Loucy (cell line): Measurements from ENCODE around the gene FECH.

Experiments used
- H2AFZ ChIP-seq: fragments of 200-600 bp; sonication (generic); 2 replicates; pipeline ENCODE4 v1.6.0; 2016; ENCODE audit warnings: antibody characterized with exemption, mild to moderate bottlenecking, low read length, moderate library complexity
- H3F3A ChIP-seq: fragments of 200-600 bp; 2 replicates; pipeline ENCODE4 v1.6.0; 2016; ENCODE audit warnings: antibody characterized with exemption, low read depth, mild to moderate bottlenecking
- H3K27me3 ChIP-seq: fragments of 200-600 bp; sonication (generic); 2 replicates; pipeline ENCODE4 v1.6.1; 2014; ENCODE audit warnings: low read length, mild to moderate bottlenecking; ENCODE audit not compliant: insufficient read depth, poor library complexity, severe bottlenecking
- H3K36me3 ChIP-seq: fragments of 200-600 bp; sonication (generic); 2 replicates; pipeline ENCODE4 v1.6.1; 2016; ENCODE audit warnings: low read length; ENCODE audit not compliant: insufficient read depth
- H3K4me1 ChIP-seq: fragments of 200-600 bp; sonication (generic); 2 replicates; pipeline ENCODE4 v1.5.1; 2014; ENCODE audit warnings: low read length, mild to moderate bottlenecking; ENCODE audit not compliant: insufficient read depth, poor library complexity, severe bottlenecking
- H3K4me2 ChIP-seq: fragments of 200-600 bp; sonication (generic); 2 replicates; pipeline ENCODE4 v1.6.0; 2014; ENCODE audit warnings: antibody characterized with exemption, low read length, low read depth, mild to moderate bottlenecking; ENCODE audit not compliant: poor library complexity, severe bottlenecking
- H3K4me3 ChIP-seq: fragments of 200-600 bp; sonication (generic); 2 replicates; pipeline ENCODE4 v1.5.1; 2014; ENCODE audit warnings: low read length, mild to moderate bottlenecking, mixed read lengths; ENCODE audit not compliant: poor library complexity, severe bottlenecking
- H3K79me2 ChIP-seq: fragments of 200-600 bp; sonication (generic); 2 replicates; pipeline ENCODE4 v1.6.1; 2014; ENCODE audit warnings: low read length; ENCODE audit not compliant: insufficient read depth
- H3K9ac ChIP-seq: fragments of 200-600 bp; sonication (generic); 2 replicates; pipeline ENCODE4 v1.6.0; 2014; ENCODE audit warnings: mild to moderate bottlenecking, low read depth, low read length, moderate library complexity; ENCODE audit not compliant: poor library complexity, severe bottlenecking
- H3K9me2 ChIP-seq: fragments of 200-600 bp; sonication (generic); replicated peaks from 2 replicates; pipeline ENCODE4 v1.6.1; 2016; ENCODE audit warnings: low read depth, low read length, mixed read lengths
- H3K9me3 ChIP-seq: fragments of 200-600 bp; sonication (generic); 2 replicates; pipeline ENCODE4 v1.6.1; 2014; ENCODE audit warnings: mild to moderate bottlenecking, antibody characterized with exemption, low read length, low read depth; ENCODE audit not compliant: insufficient read depth
- H4K20me1 ChIP-seq: fragments of 200-600 bp; sonication (generic); 2 replicates; pipeline ENCODE4 v1.6.0; 2014; ENCODE audit warnings: antibody characterized with exemption, low read length, mild to moderate bottlenecking; ENCODE audit not compliant: insufficient read depth, poor library complexity, severe bottlenecking
- EZH2phosphoT487 ChIP-seq: fragments of 200-600 bp; IDR thresholded peaks from 2 replicates; pipeline ENCODE4 v1.6.1; 2018; ENCODE audit warnings: antibody characterized with exemption, mild to moderate bottlenecking, moderate library complexity, borderline replicate concordance
- TF ChIP-seq, protein P1 (sequence below): fragments of 200-600 bp; sonication (generic); conservative IDR thresholded peaks from 2 replicates; pipeline ENCODE4 v1.5.1; 2014; ENCODE audit warnings: mild to moderate bottlenecking, antibody characterized with exemption, low read length

FECH gene

DNA sequence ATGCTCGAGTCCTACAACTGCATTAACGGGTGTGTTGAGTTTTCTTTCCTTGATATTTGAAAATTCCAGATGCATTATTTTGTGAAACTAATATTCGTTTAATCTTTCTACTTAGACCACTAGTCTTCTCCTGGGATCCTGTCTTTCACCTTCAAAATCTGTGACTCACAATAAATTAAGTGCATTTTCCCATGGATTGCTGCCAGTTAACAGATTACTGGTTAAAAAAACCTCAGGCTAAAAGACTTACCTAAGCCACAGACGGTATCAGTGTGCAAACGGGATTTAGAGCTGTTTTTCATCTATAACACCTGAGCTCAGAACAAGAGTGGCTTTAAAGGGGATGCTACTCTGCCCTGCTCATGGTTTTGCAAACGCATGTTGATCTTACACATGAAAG is 10.2 kb downstream of the FECH start:
- peaks cover 3% of the 10 kb centered on the region; the same call in 1 of the 2 replicates for H3K36me3 ChIP-seq
- H3F3A ChIP-seq, result no peaks in the 10 kb centered on the region
- no peak for TF ChIP-seq EZH2phosphoT487
- TF ChIP-seq, protein P1, sequence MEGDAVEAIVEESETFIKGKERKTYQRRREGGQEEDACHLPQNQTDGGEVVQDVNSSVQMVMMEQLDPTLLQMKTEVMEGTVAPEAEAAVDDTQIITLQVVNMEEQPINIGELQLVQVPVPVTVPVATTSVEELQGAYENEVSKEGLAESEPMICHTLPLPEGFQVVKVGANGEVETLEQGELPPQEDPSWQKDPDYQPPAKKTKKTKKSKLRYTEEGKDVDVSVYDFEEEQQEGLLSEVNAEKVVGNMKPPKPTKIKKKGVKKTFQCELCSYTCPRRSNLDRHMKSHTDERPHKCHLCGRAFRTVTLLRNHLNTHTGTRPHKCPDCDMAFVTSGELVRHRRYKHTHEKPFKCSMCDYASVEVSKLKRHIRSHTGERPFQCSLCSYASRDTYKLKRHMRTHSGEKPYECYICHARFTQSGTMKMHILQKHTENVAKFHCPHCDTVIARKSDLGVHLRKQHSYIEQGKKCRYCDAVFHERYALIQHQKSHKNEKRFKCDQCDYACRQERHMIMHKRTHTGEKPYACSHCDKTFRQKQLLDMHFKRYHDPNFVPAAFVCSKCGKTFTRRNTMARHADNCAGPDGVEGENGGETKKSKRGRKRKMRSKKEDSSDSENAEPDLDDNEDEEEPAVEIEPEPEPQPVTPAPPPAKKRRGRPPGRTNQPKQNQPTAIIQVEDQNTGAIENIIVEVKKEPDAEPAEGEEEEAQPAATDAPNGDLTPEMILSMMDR, result no peak
- H4K20me1 ChIP-seq, result no peaks in the 10 kb centered on the region
- H3K27me3 ChIP-seq, result no peaks in the 10 kb centered on the region
- H3K9me3 ChIP-seq, result no peaks in the 10 kb centered on the region
- H3K4me2 ChIP-seq, result no peak overlapping the region
- no peak overlapping the region for H3K4me3 ChIP-seq
- H3K9me2 ChIP-seq, result no peaks in the 10 kb centered on the region
- H3K79me2 ChIP-seq, result no peaks in the 10 kb centered on the region
- peaks cover 17% of the 10 kb centered on the region for H3K4me1 ChIP-seq
- no peak overlapping the region for H3K9ac ChIP-seq
- no peak overlapping the region for H2AFZ ChIP-seq

DNA sequence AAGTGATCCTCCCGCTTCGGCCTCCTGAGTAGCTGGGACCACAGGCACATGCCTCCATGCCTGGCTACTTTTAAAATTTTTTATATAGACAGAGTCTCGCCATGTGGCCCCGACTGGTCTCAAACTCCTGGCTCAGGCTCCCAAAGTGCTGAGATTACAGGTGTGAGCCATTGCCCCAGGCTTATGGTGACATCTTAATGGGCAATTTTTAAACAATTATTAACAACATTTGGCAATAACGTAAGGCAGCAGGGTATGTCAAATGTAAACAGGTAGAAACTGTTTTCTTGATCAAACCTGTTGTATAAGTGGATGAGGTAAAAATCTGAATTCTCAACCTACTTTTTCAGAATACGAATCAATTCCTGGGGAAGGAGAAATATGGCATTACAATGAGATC is 11.0 kb downstream of the FECH start:
- no peaks in the 10 kb centered on the region for H3K9me3 ChIP-seq
- no peak overlapping the region for H3K4me3 ChIP-seq
- no peak overlapping the region for H2AFZ ChIP-seq
- H4K20me1 ChIP-seq, result no peaks in the 10 kb centered on the region
- H3K4me2 ChIP-seq, result no peak overlapping the region
- H3K36me3 ChIP-seq, result peaks cover 11% of the 10 kb centered on the region; the same call in 1 of the 2 replicates
- peaks cover 9% of the 10 kb centered on the region for H3K4me1 ChIP-seq
- no peaks in the 10 kb centered on the region for H3K9me2 ChIP-seq
- H3K9ac ChIP-seq, result no peak overlapping the region
- H3F3A ChIP-seq, result no peaks in the 10 kb centered on the region
- no peaks in the 10 kb centered on the region for H3K27me3 ChIP-seq
- TF ChIP-seq EZH2phosphoT487, result no peak
- TF ChIP-seq, protein P1, result no peak
- H3K79me2 ChIP-seq, result no peaks in the 10 kb centered on the region

DNA sequence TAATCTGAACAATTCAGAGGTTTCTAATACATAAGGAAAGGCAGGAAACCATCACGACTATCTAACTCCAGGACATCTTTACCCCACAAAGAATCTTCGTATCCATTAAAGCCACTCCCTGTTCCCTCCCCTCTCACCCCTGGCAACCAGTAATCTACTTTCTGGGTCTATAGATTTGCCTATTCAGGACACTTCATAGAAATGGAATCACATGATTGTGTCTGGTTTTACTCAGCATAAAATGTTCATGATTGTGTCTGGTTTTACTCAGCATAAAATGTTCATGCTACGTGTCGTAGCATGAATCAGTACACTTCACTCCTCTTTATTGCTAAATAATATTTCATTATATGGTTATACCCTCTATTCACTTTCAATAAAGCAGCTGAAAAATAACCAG is 11.6 kb downstream of the FECH start:
- peaks cover 4% of the 10 kb centered on the region for H3K4me1 ChIP-seq
- peaks cover 16% of the 10 kb centered on the region; the same call in 1 of the 2 replicates for H3K36me3 ChIP-seq
- no peaks in the 10 kb centered on the region for H3K27me3 ChIP-seq
- H2AFZ ChIP-seq, result no peak overlapping the region
- no peaks in the 10 kb centered on the region for H3K79me2 ChIP-seq
- H4K20me1 ChIP-seq, result no peaks in the 10 kb centered on the region
- H3K4me2 ChIP-seq, result no peak overlapping the region
- no peaks in the 10 kb centered on the region for H3F3A ChIP-seq
- H3K9me3 ChIP-seq, result no peaks in the 10 kb centered on the region
- H3K9ac ChIP-seq, result no peak overlapping the region
- no peak overlapping the region for H3K4me3 ChIP-seq
- H3K9me2 ChIP-seq, result no peaks in the 10 kb centered on the region
- TF ChIP-seq, protein P1, result no peak
- no peak for TF ChIP-seq EZH2phosphoT487
